ENCODE measurements around the gene ACOT11.

DNA sequence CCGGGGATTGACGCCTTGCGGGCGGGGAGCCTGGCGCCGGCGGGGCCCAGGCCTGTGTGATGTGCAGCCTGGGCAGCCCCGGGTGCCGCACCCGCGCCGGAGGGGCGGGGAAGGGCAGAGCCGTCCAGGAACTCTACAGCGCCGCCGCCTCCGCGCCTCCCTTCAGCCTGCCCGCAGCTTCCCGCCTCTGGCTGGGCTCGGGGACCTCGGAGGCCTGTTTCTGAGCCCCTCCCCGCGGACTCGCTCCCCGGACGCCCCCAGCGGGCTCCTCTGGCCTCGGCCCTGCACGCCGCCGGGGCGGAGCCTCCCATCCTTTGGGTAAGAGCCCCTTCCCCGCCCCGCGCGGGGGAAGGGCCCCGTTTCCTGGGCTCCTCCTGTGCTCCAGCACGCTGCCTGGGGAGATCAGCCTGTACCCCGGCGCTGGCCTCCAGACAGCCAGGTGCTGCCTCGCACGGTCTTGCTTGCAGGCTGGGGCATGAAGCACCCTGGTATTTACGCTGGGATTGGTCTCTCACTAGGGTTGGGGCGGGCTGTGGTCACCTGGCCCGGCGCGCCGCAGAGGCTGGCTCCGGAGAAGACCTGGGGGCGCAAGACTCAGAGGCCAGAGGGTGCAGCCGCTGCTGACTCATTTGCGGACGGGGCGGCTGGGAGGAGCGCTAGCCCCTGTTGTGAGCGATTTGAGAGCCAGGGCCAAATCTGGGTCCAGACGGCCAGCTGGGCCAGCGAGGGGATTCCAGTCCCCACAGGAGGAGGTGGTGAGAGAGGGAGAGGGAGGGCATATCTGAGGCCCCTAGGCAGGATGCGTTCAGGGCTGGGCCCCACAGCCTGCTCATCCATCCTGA, 5.7 kb upstream of the ACOT11 start:
- TF ChIP-seq, protein P1, sequence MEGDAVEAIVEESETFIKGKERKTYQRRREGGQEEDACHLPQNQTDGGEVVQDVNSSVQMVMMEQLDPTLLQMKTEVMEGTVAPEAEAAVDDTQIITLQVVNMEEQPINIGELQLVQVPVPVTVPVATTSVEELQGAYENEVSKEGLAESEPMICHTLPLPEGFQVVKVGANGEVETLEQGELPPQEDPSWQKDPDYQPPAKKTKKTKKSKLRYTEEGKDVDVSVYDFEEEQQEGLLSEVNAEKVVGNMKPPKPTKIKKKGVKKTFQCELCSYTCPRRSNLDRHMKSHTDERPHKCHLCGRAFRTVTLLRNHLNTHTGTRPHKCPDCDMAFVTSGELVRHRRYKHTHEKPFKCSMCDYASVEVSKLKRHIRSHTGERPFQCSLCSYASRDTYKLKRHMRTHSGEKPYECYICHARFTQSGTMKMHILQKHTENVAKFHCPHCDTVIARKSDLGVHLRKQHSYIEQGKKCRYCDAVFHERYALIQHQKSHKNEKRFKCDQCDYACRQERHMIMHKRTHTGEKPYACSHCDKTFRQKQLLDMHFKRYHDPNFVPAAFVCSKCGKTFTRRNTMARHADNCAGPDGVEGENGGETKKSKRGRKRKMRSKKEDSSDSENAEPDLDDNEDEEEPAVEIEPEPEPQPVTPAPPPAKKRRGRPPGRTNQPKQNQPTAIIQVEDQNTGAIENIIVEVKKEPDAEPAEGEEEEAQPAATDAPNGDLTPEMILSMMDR (IDR thresholded peaks at IDR 0.05) = no peak
- TF ChIP-seq POLR2A (IDR thresholded peaks at IDR 0.05) (no peak), EP300 (IDR thresholded peaks at IDR 0.05) (no peak)

Measured in ovary (tissue), 3 donors.